ENCODE results near the gene ANKS1A. TPM values are rescaled to one million over a fixed set of nuclear protein-coding genes. Genes with fewer than 3 reads are reported as not detected.

Gene ANKS1A
- total RNA-seq, 1 experiment from 2014 or later: 28.5 TPM

DNA sequence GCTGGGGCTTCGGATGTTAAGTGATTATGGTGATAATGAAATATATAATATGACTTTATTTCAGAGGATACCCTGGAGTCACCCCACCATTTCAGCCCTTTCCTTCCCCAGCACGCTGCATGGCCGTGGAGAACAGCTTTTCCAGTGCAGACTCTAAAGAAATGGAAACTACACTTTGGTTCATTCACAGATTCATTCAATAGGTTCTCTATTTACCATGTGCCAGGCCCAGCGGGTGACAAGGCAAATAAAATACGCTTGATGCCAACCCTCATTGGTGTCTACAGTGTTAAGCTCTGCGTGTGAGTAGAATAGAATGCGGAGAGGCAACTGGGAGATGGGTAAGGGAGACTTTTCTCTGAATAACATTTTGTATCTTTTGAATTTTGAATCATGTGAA lies 162.3 kb downstream of the ANKS1A start:
- DNase-seq: no peak
- CTCF ChIA-PET: no interaction called here
- no peaks in the 10 kb centered on the region for H3K9me3 ChIP-seq (ENCODE audit: insufficient read depth, low read depth)
- no peak overlapping the region for H3K4me2 ChIP-seq
- BruUV-seq (replicated peaks): no TSS peak
- no peaks in the 10 kb centered on the region for H3K36me3 ChIP-seq (ENCODE audit: low read depth)
- H3K79me2 ChIP-seq (ENCODE audit: low read depth): no peaks in the 10 kb centered on the region
- no peak overlapping the region for H3K27ac ChIP-seq
- intact Hi-C loops (cut with micrococcal nuclease; ENCODE audit: unreplicated experiment): no loop called here
- 0 out of 2 replicates have a peak, but pooled peaks cover 4% of the 10 kb centered on the region for H4K20me1 ChIP-seq (ENCODE audit: insufficient read depth)
- POLR2A ChIA-PET (ENCODE audit: unreplicated experiment): no interaction called here
- peaks cover 4% of the 10 kb centered on the region; the same call in 1 of the 2 replicates for H3F3A ChIP-seq (ENCODE audit: insufficient read depth, low read depth)
- H3K27me3 ChIP-seq (ENCODE audit: insufficient read depth, low read depth): no peaks in the 10 kb centered on the region
- H3K4me3 ChIP-seq: no peak overlapping the region
- H3K4me1 ChIP-seq (replicated peaks; ENCODE audit: insufficient read depth): 0 out of 2 replicates have a peak, but pooled peaks cover 5% of the 10 kb centered on the region
- no peak for TF ChIP-seq EZH2 (IDR thresholded peaks at IDR 0.05; ENCODE audit: low read depth)
- TF ChIP-seq, protein P1, sequence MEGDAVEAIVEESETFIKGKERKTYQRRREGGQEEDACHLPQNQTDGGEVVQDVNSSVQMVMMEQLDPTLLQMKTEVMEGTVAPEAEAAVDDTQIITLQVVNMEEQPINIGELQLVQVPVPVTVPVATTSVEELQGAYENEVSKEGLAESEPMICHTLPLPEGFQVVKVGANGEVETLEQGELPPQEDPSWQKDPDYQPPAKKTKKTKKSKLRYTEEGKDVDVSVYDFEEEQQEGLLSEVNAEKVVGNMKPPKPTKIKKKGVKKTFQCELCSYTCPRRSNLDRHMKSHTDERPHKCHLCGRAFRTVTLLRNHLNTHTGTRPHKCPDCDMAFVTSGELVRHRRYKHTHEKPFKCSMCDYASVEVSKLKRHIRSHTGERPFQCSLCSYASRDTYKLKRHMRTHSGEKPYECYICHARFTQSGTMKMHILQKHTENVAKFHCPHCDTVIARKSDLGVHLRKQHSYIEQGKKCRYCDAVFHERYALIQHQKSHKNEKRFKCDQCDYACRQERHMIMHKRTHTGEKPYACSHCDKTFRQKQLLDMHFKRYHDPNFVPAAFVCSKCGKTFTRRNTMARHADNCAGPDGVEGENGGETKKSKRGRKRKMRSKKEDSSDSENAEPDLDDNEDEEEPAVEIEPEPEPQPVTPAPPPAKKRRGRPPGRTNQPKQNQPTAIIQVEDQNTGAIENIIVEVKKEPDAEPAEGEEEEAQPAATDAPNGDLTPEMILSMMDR (conservative IDR thresholded peaks at IDR 0.05): no peak
- H3K9me2 ChIP-seq (ENCODE audit: insufficient read depth): no peaks in the 10 kb centered on the region
- H2AFZ ChIP-seq: no peak overlapping the region

DNA sequence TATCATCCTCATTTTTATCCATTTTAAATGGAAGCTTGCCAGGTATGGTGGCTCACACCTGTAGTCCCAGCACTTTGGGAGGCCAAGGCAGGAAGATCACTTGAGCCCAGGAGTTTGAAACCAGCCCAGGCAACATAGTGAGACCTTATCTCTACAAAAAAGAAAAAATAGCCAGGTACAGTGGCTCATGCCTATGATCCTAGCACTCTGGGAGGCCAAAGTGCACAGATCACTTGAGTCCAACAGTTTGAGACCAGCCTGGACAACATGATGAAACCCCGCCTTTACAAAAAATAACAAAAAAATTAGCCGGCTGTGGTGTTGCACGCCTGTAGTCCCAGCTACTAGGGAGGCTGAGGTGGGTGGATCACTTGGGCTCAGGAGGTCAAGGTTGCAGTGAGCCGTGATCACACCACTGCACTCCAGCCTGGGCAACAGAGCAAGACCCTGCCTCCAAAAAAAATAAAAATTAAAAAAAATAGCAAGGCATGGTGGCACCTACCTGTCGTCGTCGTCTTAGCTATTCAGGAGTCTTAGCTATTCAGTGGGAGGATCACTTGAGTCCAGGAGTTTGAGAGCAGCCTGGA lies 163.0 kb downstream of the ANKS1A start:
- H3F3A ChIP-seq (ENCODE audit: insufficient read depth, low read depth): peaks cover 4% of the 10 kb centered on the region; the same call in 1 of the 2 replicates
- ChIA-PET CTCF (no interaction called here), POLR2A (ENCODE audit: unreplicated experiment) (no interaction called here)
- DNase-seq: no peak
- H3K27ac ChIP-seq: no peak overlapping the region
- 0 out of 2 replicates have a peak, but pooled peaks cover 2% of the 10 kb centered on the region for H4K20me1 ChIP-seq (ENCODE audit: insufficient read depth)
- no peaks in the 10 kb centered on the region for H3K36me3 ChIP-seq (ENCODE audit: low read depth)
- intact Hi-C loops (cut with micrococcal nuclease; ENCODE audit: unreplicated experiment): no loop called here
- H3K4me1 ChIP-seq (replicated peaks; ENCODE audit: insufficient read depth): no peaks in the 10 kb centered on the region
- H2AFZ ChIP-seq: no peak overlapping the region
- H3K9me2 ChIP-seq (ENCODE audit: insufficient read depth): no peaks in the 10 kb centered on the region
- no peaks in the 10 kb centered on the region for H3K9me3 ChIP-seq (ENCODE audit: insufficient read depth, low read depth)
- TF ChIP-seq, protein P1 (conservative IDR thresholded peaks at IDR 0.05): no peak
- no peak for TF ChIP-seq EZH2 (IDR thresholded peaks at IDR 0.05; ENCODE audit: low read depth)
- H3K4me3 ChIP-seq: no peak overlapping the region
- no peak overlapping the region for H3K4me2 ChIP-seq
- H3K27me3 ChIP-seq (ENCODE audit: insufficient read depth, low read depth): no peaks in the 10 kb centered on the region
- no peaks in the 10 kb centered on the region for H3K79me2 ChIP-seq (ENCODE audit: low read depth)
- BruUV-seq (replicated peaks): no TSS peak

DNA sequence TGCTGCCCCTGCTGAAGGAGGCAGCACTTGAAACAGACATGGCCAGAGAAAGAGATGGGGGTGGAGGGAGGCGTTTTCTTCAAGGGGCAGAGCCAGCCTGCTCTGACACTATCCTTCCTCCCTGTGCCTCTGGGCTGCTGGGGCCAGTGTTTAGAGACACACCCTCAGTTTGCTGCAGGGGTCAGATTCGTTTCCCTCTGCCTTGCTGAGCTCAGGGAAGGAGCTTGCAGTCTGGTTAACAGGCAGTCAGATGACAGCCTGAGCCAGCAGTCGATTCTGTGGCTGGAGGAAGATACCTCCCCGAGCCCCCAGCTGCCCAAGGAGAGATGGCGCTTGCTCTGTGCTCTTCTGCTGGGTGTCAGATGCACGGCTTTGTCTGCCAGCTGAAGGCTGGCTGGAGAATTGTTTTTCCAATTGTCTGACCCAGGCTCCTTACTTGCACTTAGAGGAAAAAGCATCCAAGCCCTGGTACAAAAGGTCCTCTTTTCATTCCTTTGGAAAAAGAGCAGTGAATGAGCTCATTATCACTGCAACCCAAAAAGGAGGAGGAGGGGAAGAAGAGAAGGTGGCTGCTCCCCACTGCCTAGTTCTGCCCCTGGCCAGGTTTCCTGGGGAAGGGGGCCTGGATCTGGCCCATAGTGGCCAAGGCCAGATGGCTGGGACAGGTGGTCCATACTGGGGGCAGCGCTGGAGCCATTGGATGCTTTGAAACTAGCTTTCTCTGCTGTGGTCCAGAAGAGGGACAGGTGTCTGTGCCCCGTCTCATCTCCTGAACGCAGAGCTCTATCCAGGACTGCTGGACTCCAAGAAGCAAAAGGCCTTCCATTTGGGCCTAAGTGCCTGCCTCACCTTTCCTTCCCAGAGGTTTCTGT lies 163.9 kb downstream of the ANKS1A start:
- no peaks in the 10 kb centered on the region for H3K27me3 ChIP-seq (ENCODE audit: insufficient read depth, low read depth)
- no peak overlapping the region for H2AFZ ChIP-seq
- TF ChIP-seq EZH2 (IDR thresholded peaks at IDR 0.05; ENCODE audit: low read depth): no peak
- TF ChIP-seq, protein P1 (conservative IDR thresholded peaks at IDR 0.05): no peak
- BruUV-seq (replicated peaks): no TSS peak
- H3K27ac ChIP-seq: no peak overlapping the region
- ChIA-PET POLR2A (ENCODE audit: unreplicated experiment) (no interaction called here), CTCF (interaction anchor here (0.6 kb wide), 1 partner anchor 189 kb away, joined by 5 read pairs; no protein-coding TSS in a partner anchor)
- intact Hi-C loops (cut with micrococcal nuclease; ENCODE audit: unreplicated experiment): no loop called here
- H3K36me3 ChIP-seq (ENCODE audit: low read depth): no peaks in the 10 kb centered on the region
- no peak overlapping the region for H3K4me3 ChIP-seq
- H3K4me2 ChIP-seq: no peak overlapping the region
- no peaks in the 10 kb centered on the region for H4K20me1 ChIP-seq (ENCODE audit: insufficient read depth)
- H3K79me2 ChIP-seq (ENCODE audit: low read depth): no peaks in the 10 kb centered on the region
- H3K9me3 ChIP-seq (ENCODE audit: insufficient read depth, low read depth): no peaks in the 10 kb centered on the region
- no peaks in the 10 kb centered on the region for H3K4me1 ChIP-seq (replicated peaks; ENCODE audit: insufficient read depth)
- H3F3A ChIP-seq (ENCODE audit: insufficient read depth, low read depth): no peaks in the 10 kb centered on the region
- H3K9me2 ChIP-seq (ENCODE audit: insufficient read depth): no peaks in the 10 kb centered on the region
- no peak for DNase-seq

Measured in PC-9 (cell line).